Measurements from ENCODE around the gene ALG11. TPM values are rescaled to one million over a fixed set of nuclear protein-coding genes. Genes with fewer than 3 reads are reported as not detected.

The ALG11 gene, protein sequence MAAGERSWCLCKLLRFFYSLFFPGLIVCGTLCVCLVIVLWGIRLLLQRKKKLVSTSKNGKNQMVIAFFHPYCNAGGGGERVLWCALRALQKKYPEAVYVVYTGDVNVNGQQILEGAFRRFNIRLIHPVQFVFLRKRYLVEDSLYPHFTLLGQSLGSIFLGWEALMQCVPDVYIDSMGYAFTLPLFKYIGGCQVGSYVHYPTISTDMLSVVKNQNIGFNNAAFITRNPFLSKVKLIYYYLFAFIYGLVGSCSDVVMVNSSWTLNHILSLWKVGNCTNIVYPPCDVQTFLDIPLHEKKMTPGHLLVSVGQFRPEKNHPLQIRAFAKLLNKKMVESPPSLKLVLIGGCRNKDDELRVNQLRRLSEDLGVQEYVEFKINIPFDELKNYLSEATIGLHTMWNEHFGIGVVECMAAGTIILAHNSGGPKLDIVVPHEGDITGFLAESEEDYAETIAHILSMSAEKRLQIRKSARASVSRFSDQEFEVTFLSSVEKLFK
- total RNA-seq (ENCODE audit: unreplicated experiment), result 44.7 TPM
- long read RNA-seq, transcript ALG11-202 (4 exons, 2,558 nt), result major isoform, 21 of 27 reads
- long read RNA-seq, partial matches to known transcripts, result 1 of 27 reads
- long read RNA-seq, other reads (novel, unspliced or antisense), result 4 of 27 reads

GRCh38 chr13:52011632-52012511 lies at the start of gene ALG11:
ALG11 (plus strand) TSS chr13:52012398; CDS start chr13:52012419, 21 bp downstream.
- no peak for TF ChIP-seq CTCF (IDR thresholded peaks at IDR 0.05; ENCODE audit: unreplicated experiment)
- H3K4me3 Mint-ChIP-seq (ENCODE audit: unreplicated experiment), result peak within 1 kb of the TSS; percentile 100
- DNase-seq (ENCODE audit: low spot score), result peak; percentile 99
- H3K36me3 Mint-ChIP-seq (ENCODE audit: low read depth, unreplicated experiment), result peaks cover 16% of the 10 kb centered on the region
- no peaks in the 10 kb centered on the region for H3K9me3 Mint-ChIP-seq (ENCODE audit: unreplicated experiment)
- H3K27me3 Mint-ChIP-seq (ENCODE audit: unreplicated experiment), result peaks cover 11% of the 10 kb centered on the region
- peaks cover 20% of the 10 kb centered on the region for H3K4me1 Mint-ChIP-seq (ENCODE audit: unreplicated experiment)
- H3K27ac Mint-ChIP-seq (ENCODE audit: unreplicated experiment), result peak within 1 kb of the TSS; percentile 100

DNA sequence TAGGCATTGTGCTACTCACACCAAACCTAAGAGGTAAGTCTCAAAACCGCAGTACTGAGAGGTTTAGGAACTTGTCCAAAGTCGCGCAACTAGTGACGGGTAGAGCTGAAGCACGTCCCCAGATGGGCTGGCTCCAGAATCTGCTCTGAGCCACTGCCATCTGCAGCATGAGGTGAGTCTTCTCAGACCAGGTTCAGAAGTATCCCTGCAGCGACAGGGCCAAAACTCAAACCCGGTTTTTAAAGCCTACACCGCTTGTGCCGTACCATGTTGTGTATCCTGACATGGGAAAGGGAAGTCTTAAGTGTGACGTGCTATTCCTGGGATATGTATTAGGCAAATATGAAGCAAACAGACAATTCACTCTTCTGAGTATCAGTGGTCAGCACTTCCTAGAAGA lies 46.0 kb upstream of the ALG11 start:
- Mint-ChIP-seq H3K27me3 (ENCODE audit: unreplicated experiment) (peaks cover 2% of the 10 kb centered on the region), H3K27ac (ENCODE audit: unreplicated experiment) (no peak overlapping the region), H3K9me3 (ENCODE audit: unreplicated experiment) (no peaks in the 10 kb centered on the region), H3K4me3 (ENCODE audit: unreplicated experiment) (no peak overlapping the region), H3K36me3 (ENCODE audit: low read depth, unreplicated experiment) (peaks cover 14% of the 10 kb centered on the region), H3K4me1 (ENCODE audit: unreplicated experiment) (peaks cover 16% of the 10 kb centered on the region)
- no peak for DNase-seq (ENCODE audit: low spot score)
- TF ChIP-seq CTCF (IDR thresholded peaks at IDR 0.05; ENCODE audit: unreplicated experiment), result no peak

GRCh38 chr13:51967482-51968446 lies 44.4 kb upstream of the ALG11 start:
- peaks cover 10% of the 10 kb centered on the region for H3K36me3 Mint-ChIP-seq (ENCODE audit: low read depth, unreplicated experiment)
- H3K27ac Mint-ChIP-seq (ENCODE audit: unreplicated experiment), result no peak overlapping the region
- no peaks in the 10 kb centered on the region for H3K9me3 Mint-ChIP-seq (ENCODE audit: unreplicated experiment)

More at GRCh38 chr13:51967482-51968446, 44.4 kb upstream of the ALG11 start:
- Mint-ChIP-seq H3K27me3 (ENCODE audit: unreplicated experiment) (peaks cover 5% of the 10 kb centered on the region), H3K4me1 (ENCODE audit: unreplicated experiment) (peaks cover 29% of the 10 kb centered on the region), H3K4me3 (ENCODE audit: unreplicated experiment) (no peak overlapping the region)
- TF ChIP-seq CTCF (IDR thresholded peaks at IDR 0.05; ENCODE audit: unreplicated experiment), result no peak
- no peak for DNase-seq (ENCODE audit: low spot score)
